ENCODE data around the gene NAV1.
"Not testable (repeated sequence)": the region's sequence is repeated elsewhere in the genome, so short reads cannot be mapped to it uniquely, and the experiment has no call there.

Gene NAV1

GRCh38 chr1:201528631-201529252 lies 10.2 kb upstream of the NAV1 start:
- DNase-seq, result no peak

GRCh38 chr1:201530741-201531531 lies 8.0 kb upstream of the NAV1 start:
- DNase-seq, result peak; percentile 65

- peak; percentile 37 for DNase-seq
Measured at GRCh38 chr1:201531551-201532425, 7.1 kb upstream of the NAV1 start.

- DNase-seq, result no peak
Measured at GRCh38 chr1:201533836-201534235, 5.1 kb upstream of the NAV1 start.

GRCh38 chr1:201535046-201535918 lies 3.6 kb upstream of the NAV1 start:
- DNase-seq, result no peak

GRCh38 chr1:201535919-201536245 lies 3.0 kb upstream of the NAV1 start:
- no peak for DNase-seq

GRCh38 chr1:201536558-201536957 lies 2.4 kb upstream of the NAV1 start:
- no peak for DNase-seq

GRCh38 chr1:201537028-201537427 lies 1.9 kb upstream of the NAV1 start:
- no peak for DNase-seq

- no peak for DNase-seq
Measured at GRCh38 chr1:201537467-201537866, 1.5 kb upstream of the NAV1 start.

- DNase-seq, result peak; percentile 22
Measured at GRCh38 chr1:201537891-201538611, 876 bp upstream of the NAV1 start.

- DNase-seq, result peak; percentile 84
Measured at GRCh38 chr1:201539561-201540431, 869 bp downstream of the NAV1 start.

- DNase-seq, result no peak
Measured at GRCh38 chr1:201540846-201541735, 2.2 kb downstream of the NAV1 start.

- no peak for DNase-seq
Measured at GRCh38 chr1:201542309-201543035, 3.5 kb downstream of the NAV1 start.

- DNase-seq, result no peak
Measured at GRCh38 chr1:201543871-201544642, 5.1 kb downstream of the NAV1 start.

GRCh38 chr1:201544710-201545109 lies 5.8 kb downstream of the NAV1 start:
- no peak for DNase-seq

- DNase-seq, result peak; percentile 26
Measured at GRCh38 chr1:201545851-201546492, 7.0 kb downstream of the NAV1 start.

GRCh38 chr1:201549522-201549921 lies 10.6 kb downstream of the NAV1 start:
- not testable (repeated sequence) for DNase-seq

- no peak for DNase-seq
Measured at GRCh38 chr1:201551096-201551495, 12.2 kb downstream of the NAV1 start.
